H1 (cell line): ENCODE data around the gene RBMS2. TPM values are rescaled to one million over a fixed set of nuclear protein-coding genes. Genes with fewer than 3 reads are reported as not detected.

ENCODE experiments used
- CTCF ChIA-PET: fragments of 300-600 bp; sonication (Branson Sonifier 250); formaldehyde crosslinking; loops from one replicate; lab custom pipeline; 2021; ENCODE audit not compliant: partially characterized antibody; lab: Charles Lee
- POLR2A ChIA-PET: fragments of 300-600 bp; sonication (Branson Sonifier 250); formaldehyde crosslinking; loops from one replicate; lab custom pipeline; 2021; ENCODE audit warnings: inconsistent platforms; ENCODE audit not compliant: partially characterized antibody; lab: Charles Lee
- DNase-seq, 2 experiments: peaks; one replicate each; pipeline versions ENCODE4 v3.0.0 to v3.0.0-alpha.2; 2010 to 2022; ENCODE audit warnings: low spot score in 2 of 2, low read depth in 1 of 2, mixed read lengths in 1 of 2
- FAIRE-seq: peaks from 2 replicates; lab custom pipeline; 2011; peaks lifted over from hg19 to GRCh38; lab: Jason Lieb, UNC
- H2AFZ ChIP-seq: 2 replicates; pipeline ENCODE4 v1.8.1; 2012; ENCODE audit warnings: low read length, inconsistent platforms
- H2AK5ac ChIP-seq: 2 replicates; pipeline ENCODE4 v1.6.1; 2013; ENCODE audit warnings: low read depth, low read length
- H2BK120ac ChIP-seq: replicated peaks from 2 replicates; pipeline ENCODE3; 2013; ENCODE audit warnings: low read depth, low read length, inconsistent platforms
- H2BK12ac ChIP-seq: 2 replicates; pipeline ENCODE4 v1.6.1; 2013; ENCODE audit warnings: low read depth, low read length
- H2BK15ac ChIP-seq: 2 replicates; pipeline ENCODE4 v1.6.1; 2013; ENCODE audit warnings: low read length
- H2BK20ac ChIP-seq: 2 replicates; pipeline ENCODE4 v1.6.1; 2013; ENCODE audit warnings: low read length
- H2BK5ac ChIP-seq: 2 replicates; pipeline ENCODE4 v1.6.1; 2013; ENCODE audit warnings: low read depth, low read length
- H3K14ac ChIP-seq: 2 replicates; pipeline ENCODE4 v1.6.1; 2013; ENCODE audit warnings: inconsistent platforms; ENCODE audit not compliant: insufficient read length
- H3K18ac ChIP-seq: 2 replicates; pipeline ENCODE4 v1.6.1; 2013; ENCODE audit warnings: low read length; ENCODE audit errors: extremely low read depth
- H3K23ac ChIP-seq: 2 replicates; pipeline ENCODE4 v1.6.1; 2013; ENCODE audit warnings: inconsistent platforms; ENCODE audit not compliant: insufficient read length
- H3K23me2 ChIP-seq: 2 replicates; pipeline ENCODE4 v1.6.1; 2013; ENCODE audit warnings: low read depth, low read length
- H3K27ac ChIP-seq: 2 replicates; pipeline ENCODE4 v1.6.1; 2011; ENCODE audit warnings: low read depth, low read length, inconsistent platforms
- H3K27me3 ChIP-seq, 4 experiments: replicated peaks in 1 of 4; 1 replicate in 1 of 4; 2 replicates in 3 of 4; pipeline versions ENCODE4 v1.6.1 to v1.8.1; 2011 to 2013; ENCODE audit warnings: low read length in 3 of 4, mild to moderate bottlenecking in 3 of 4, inconsistent platforms in 2 of 4, mixed read lengths in 2 of 4, moderate library complexity in 1 of 4; ENCODE audit not compliant: control insufficient read depth in 3 of 4, insufficient read depth in 3 of 4; ENCODE audit errors: extremely low read depth in 1 of 4
- H3K36me3 ChIP-seq, 4 experiments: 2 replicates each; pipeline versions ENCODE4 v1.6.1 to v1.8.1; 2011 to 2013; ENCODE audit warnings: mild to moderate bottlenecking in 4 of 4, low read length in 3 of 4, moderate library complexity in 2 of 4, control low read depth in 1 of 4, inconsistent platforms in 1 of 4; ENCODE audit not compliant: insufficient read depth in 4 of 4, control insufficient read depth in 2 of 4
- H3K4ac ChIP-seq: replicated peaks from 2 replicates; pipeline ENCODE3; 2013; ENCODE audit warnings: low read length, low read depth, mixed read lengths, inconsistent platforms; ENCODE audit not compliant: insufficient read length
- H3K4me1 ChIP-seq, 4 experiments: replicated peaks in 1 of 4; 1 replicate in 1 of 4; 2 replicates in 3 of 4; pipeline versions ENCODE4 v1.6.1 to v1.8.1; 2011 to 2013; ENCODE audit warnings: low read length in 3 of 4, inconsistent platforms in 2 of 4, mixed read lengths in 1 of 4; ENCODE audit not compliant: insufficient read depth in 4 of 4, control insufficient read depth in 3 of 4
- H3K4me2 ChIP-seq, 2 experiments: 2 replicates each; pipeline versions ENCODE4 v1.6.1 to v1.8.1; 2011 to 2013; ENCODE audit warnings: low read depth in 2 of 2, low read length in 2 of 2, control low read depth in 1 of 2, inconsistent platforms in 1 of 2, mild to moderate bottlenecking in 1 of 2; ENCODE audit not compliant: insufficient read depth in 1 of 2
- H3K4me3 ChIP-seq, 4 experiments: fragments of 200-600, 300-600 bp in 1 of 4; sonication (generic), shearing (Covaris generic), sonication (Bioruptor Twin) in 1 of 4; 2 replicates each; pipeline versions ENCODE4 v1.5.1 to v1.8.1; 2011 to 2016; ENCODE audit warnings: low read length in 4 of 4, low read depth in 3 of 4, control low read depth in 2 of 4, inconsistent platforms in 2 of 4, mild to moderate bottlenecking in 2 of 4, mixed read lengths in 1 of 4, moderate library complexity in 1 of 4; ENCODE audit not compliant: insufficient read depth in 2 of 4; ENCODE audit errors: extremely low read depth in 1 of 4
- H3K56ac ChIP-seq: replicated peaks from 2 replicates; pipeline ENCODE3; 2013; ENCODE audit warnings: low read depth, mild to moderate bottlenecking, mixed read lengths, low read length, inconsistent platforms; ENCODE audit not compliant: insufficient read length
- H3K79me1 ChIP-seq: 2 replicates; pipeline ENCODE4 v1.6.1; 2013; ENCODE audit warnings: low read depth, low read length, control low read depth
- H3K79me2 ChIP-seq, 2 experiments: 2 replicates each; pipeline versions ENCODE4 v1.6.1 to v1.8.1; 2012 to 2013; ENCODE audit warnings: low read length in 2 of 2, mild to moderate bottlenecking in 2 of 2, inconsistent platforms in 1 of 2; ENCODE audit not compliant: insufficient read depth in 2 of 2, control insufficient read depth in 1 of 2
- H3K9ac ChIP-seq, 4 experiments: replicated peaks in 1 of 4; 1 replicate in 1 of 4; 2 replicates in 3 of 4; pipeline versions ENCODE4 v1.6.1 to v1.8.1; 2011 to 2013; ENCODE audit warnings: low read depth in 3 of 4, low read length in 3 of 4, control low read depth in 2 of 4, mild to moderate bottlenecking in 2 of 4, moderate library complexity in 2 of 4, inconsistent platforms in 1 of 4; ENCODE audit errors: extremely low read depth in 1 of 4
- H3K9me3 ChIP-seq, 2 experiments: 2 replicates each; pipeline versions ENCODE4 v1.6.1 to v1.8.1; 2012 to 2013; ENCODE audit warnings: mild to moderate bottlenecking in 2 of 2, moderate library complexity in 2 of 2, control low read depth in 1 of 2, inconsistent platforms in 1 of 2, low read depth in 1 of 2, low read length in 1 of 2, mixed read lengths in 1 of 2; ENCODE audit not compliant: insufficient read depth in 2 of 2
- H4K20me1 ChIP-seq, 2 experiments: replicated peaks in 1 of 2; 2 replicates each; pipeline versions ENCODE3 to v1.8.1; 2011 to 2013; ENCODE audit warnings: inconsistent platforms in 2 of 2, low read length in 2 of 2, mild to moderate bottlenecking in 1 of 2; ENCODE audit not compliant: insufficient read depth in 2 of 2, control insufficient read depth in 1 of 2
- H4K5ac ChIP-seq: 2 replicates; pipeline ENCODE4 v1.6.1; 2013; ENCODE audit warnings: low read length, low read depth, mixed read lengths, inconsistent platforms; ENCODE audit not compliant: insufficient read length
- H4K8ac ChIP-seq: 2 replicates; pipeline ENCODE4 v1.8.0; 2013; ENCODE audit warnings: mild to moderate bottlenecking, moderate library complexity, low read length, inconsistent platforms; ENCODE audit not compliant: insufficient read depth; ENCODE audit errors: extremely low read depth
- H4K91ac ChIP-seq: replicated peaks from 2 replicates; pipeline ENCODE3; 2013; ENCODE audit warnings: low read length, mixed read lengths, inconsistent platforms; ENCODE audit not compliant: insufficient read length
- BACH1 ChIP-seq: IDR thresholded peaks from 2 replicates; pipeline ENCODE4 v1.6.1; 2012; ENCODE audit warnings: low read length, improper control_type of control experiment
- CEBPB ChIP-seq: IDR thresholded peaks from 2 replicates; pipeline ENCODE4 v1.6.1; 2012; ENCODE audit warnings: low read depth, low read length
- WGBS, 2 experiments: shearing (Covaris generic) in 1 of 2; methylation state at CpG; one replicate each; pipeline versions ENCODE4 v1.1.6 to v1.1.7; 2013 to 2015; ENCODE audit warnings: low lambda C conversion rate in 2 of 2, mixed read lengths in 2 of 2, inconsistent platforms in 1 of 2, low coverage in 1 of 2, missing lambda C conversion rate in 1 of 2; ENCODE audit not compliant: insufficient replicate concordance in 2 of 2, insufficient coverage in 1 of 2, insufficient read length in 1 of 2; ENCODE audit errors: extremely low coverage in 1 of 2, missing lambda C conversion rate in 1 of 2; 5-methylcytosine and 5-hydroxymethylcytosine counted together
- polyA plus RNA-seq, 7 experiments: library from polyadenylated mRNA; depleted of rRNA in 3 of 7; stranded (reverse) in 5 of 7; unstranded in 2 of 7; fragments of >200 nt in 5 of 7; fragments of 200-250 nt in 2 of 7; gene quantifications; 1 replicate in 5 of 7; 2 replicates in 1 of 7; 4 replicates in 1 of 7; pipeline versions ENCODE4 v1.2.1 to v1.2.3, GENCODE V29; 2011 to 2013; ENCODE audit warnings: missing spikeins in 2 of 7, mixed read lengths in 2 of 7
- total RNA-seq: library from RNA; stranded (reverse); fragmentation: NEBNext Ultra II Directional; extraction: Animal tissue kit (Norgen Biotek cat#: 25700); gene quantifications from 2 replicates; pipeline ENCODE4 v1.2.1, GENCODE V29; 2021

Gene RBMS2
- total and polyA plus RNA-seq, 2 of the 8 experiments (the other 6 are each of a cell fraction or from before 2014, with no cell fraction given) = 9.6 to 31.3 TPM

- ChIA-PET CTCF (interaction anchor here (0.9 to 5.0 kb wide), 13 partner anchors 8 to 88 kb away, joined by 3 to 29 read pairs (median 11); partner anchors contain the start of genes BAZ2A and RBMS2), POLR2A (interaction anchor here (0.6 to 1.7 kb wide), 7 partner anchors 8 to 86 kb away, joined by 3 to 5 read pairs (median 3); partner anchors contain the start of genes ATP5F1B, BAZ2A and PTGES3)
- Histone ChIP-seq H3K23ac (no peak overlapping the region), H3K4me3 (no peak overlapping the region), H2BK12ac (no peak overlapping the region), H4K20me1 (peaks cover 0 to 3% of the 10 kb centered on the region in 2 experiments), H4K5ac (no peak overlapping the region), H2BK5ac (no peak overlapping the region), H3K9ac (no peak overlapping the region), H3K18ac (no peak overlapping the region), H3K27ac (no peak overlapping the region), H3K27me3 (no peaks in the 10 kb centered on the region), H3K79me2 (no peaks in the 10 kb centered on the region), H2BK15ac (no peak overlapping the region), H4K91ac (no peak overlapping the region), H2BK20ac (no peak overlapping the region), H2BK120ac (no peak overlapping the region), H3K4ac (no peak overlapping the region), H3K56ac (no peak overlapping the region), H2AK5ac (no peak overlapping the region), H3K14ac (no peak overlapping the region), H3K79me1 (no peaks in the 10 kb centered on the region; the same call in 1 of the 2 replicates), H3K36me3 (peaks cover 58 to 96% (median 84%) of the 10 kb centered on the region in 4 experiments), H3K9me3 (no peaks in the 10 kb centered on the region), H4K8ac (no peak overlapping the region), H3K23me2 (no peaks in the 10 kb centered on the region), H3K4me1 (0 out of 7 replicates have a peak, but pooled peaks cover 0 to under 1% (median 0%) of the 10 kb centered on the region in 4 experiments), H3K4me2 (no peak overlapping the region), H2AFZ (no peak overlapping the region)
- WGBS, 2 experiments = 100% methylated on average over 3 of the region's 3 CpGs; no CpG with 5 or more reads in 1 of the 2 experiments
- DNase-seq (no peak), FAIRE-seq (no peak)
- TF ChIP-seq CEBPB = peak; percentile 22; the same call in 1 of the 2 replicates
- TF ChIP-seq BACH1 = no peak
Measured at GRCh38 chr12:56602239-56602638, 80.6 kb downstream of the RBMS2 start.
